Endodermal cell (in vitro differentiated cells): ENCODE data around the gene C14orf93. TPM values are rescaled to one million over a fixed set of nuclear protein-coding genes. Genes with fewer than 3 reads are reported as not detected.

Source experiments
- DNase-seq: peaks from one replicate; pipeline ENCODE4 v3.0.0-alpha.2; 2017
- H3K27ac ChIP-seq: 2 replicates; pipeline ENCODE4 v1.5.1; 2013; ENCODE audit warnings: mild to moderate bottlenecking, low read depth, low read length, moderate library complexity
- H3K27me3 ChIP-seq: 2 replicates; pipeline ENCODE4 v1.6.1; 2013; ENCODE audit warnings: mild to moderate bottlenecking, low read length, moderate library complexity; ENCODE audit not compliant: insufficient read depth, control insufficient read depth, poor library complexity, severe bottlenecking
- H3K36me3 ChIP-seq: 2 replicates; pipeline ENCODE4 v1.7.0; 2013; ENCODE audit warnings: mild to moderate bottlenecking, low read length, moderate library complexity; ENCODE audit not compliant: control insufficient read depth, insufficient read depth
- H3K4me1 ChIP-seq: one replicate; pipeline ENCODE4 v1.7.0; 2013; ENCODE audit warnings: low read length; ENCODE audit not compliant: control insufficient read depth, insufficient read depth
- H3K4me3 ChIP-seq: 2 replicates; pipeline ENCODE4 v1.5.1; 2013; ENCODE audit warnings: mild to moderate bottlenecking, low read length, moderate library complexity
- H3K9ac ChIP-seq: 2 replicates; pipeline ENCODE4 v1.6.1; 2013; ENCODE audit warnings: mild to moderate bottlenecking, low read length, moderate library complexity; ENCODE audit not compliant: poor library complexity, severe bottlenecking; ENCODE audit errors: extremely low read depth
- H3K9me3 ChIP-seq: 2 replicates; pipeline ENCODE4 v1.6.1; 2013; ENCODE audit warnings: mild to moderate bottlenecking, low read length, moderate library complexity; ENCODE audit not compliant: control insufficient read depth
- H3K27ac Mint-ChIP-seq: 2 replicates; pipeline ENCODE4 v1.8.0; 2020; ENCODE audit warnings: mixed read lengths
- H3K27me3 Mint-ChIP-seq: 2 replicates; pipeline ENCODE4 v1.8.0; 2021; ENCODE audit warnings: mild to moderate bottlenecking, mixed read lengths; ENCODE audit not compliant: insufficient read depth
- H3K36me3 Mint-ChIP-seq: 2 replicates; pipeline ENCODE4 v1.8.0; 2020; ENCODE audit warnings: low read depth, mixed read lengths
- H3K4me1 Mint-ChIP-seq: 2 replicates; pipeline ENCODE4 v1.8.0; 2020; ENCODE audit warnings: mixed read lengths
- H3K4me3 Mint-ChIP-seq: 2 replicates; pipeline ENCODE4 v1.8.0; 2020; ENCODE audit warnings: mild to moderate bottlenecking, moderate library complexity, mixed read lengths
- H3K9me3 Mint-ChIP-seq: 2 replicates; pipeline ENCODE4 v1.8.0; 2020; ENCODE audit warnings: mild to moderate bottlenecking, mixed read lengths
- CTCF ChIP-seq: fragments of 200-600 bp; sonication (generic); conservative IDR thresholded peaks from 2 replicates; pipeline ENCODE4 v1.5.0; 2021; ENCODE audit warnings: antibody characterized with exemption, mild to moderate bottlenecking
- WGBS, 2 experiments: methylation state at CpG; one replicate each; pipeline versions ENCODE4 v1.1.5 to v1.1.7; 2013; ENCODE audit warnings: missing lambda C conversion rate in 2 of 2, mixed read lengths in 1 of 2; ENCODE audit not compliant: insufficient coverage in 1 of 2, insufficient read length in 1 of 2; 5-methylcytosine and 5-hydroxymethylcytosine counted together
- total RNA-seq, 2 donors: library from RNA; stranded (reverse); fragmentation: NEBNext Ultra II Directional in 1 of 2; extraction: Animal tissue kit (Norgen Biotek cat#: 25700) in 1 of 2; gene quantifications; 2 replicates in 1 of 2; 3 replicates in 1 of 2; pipeline ENCODE4 v1.2.1, GENCODE V29; 2021

The C14orf93 gene
- total RNA-seq, 2 donors from 2014 or later: 7.0 to 9.4 TPM

GRCh38 chr14:23002592-23002991, 7.4 kb downstream of the C14orf93 start:
- H3K27ac Mint-ChIP-seq: no peak overlapping the region
- no peak overlapping the region for H3K9ac ChIP-seq
- no peaks in the 10 kb centered on the region for H3K36me3 Mint-ChIP-seq
- H3K4me3 Mint-ChIP-seq: no peak overlapping the region
- TF ChIP-seq CTCF: no peak
- 86 to 89% methylated on average over 1 to 3 of the region's 3 CpGs for WGBS, 2 experiments
- H3K27me3 ChIP-seq: no peaks in the 10 kb centered on the region
- H3K9me3 Mint-ChIP-seq: no peaks in the 10 kb centered on the region
- no peaks in the 10 kb centered on the region for H3K9me3 ChIP-seq
- H3K4me1 ChIP-seq: peaks cover 4% of the 10 kb centered on the region
- H3K27ac ChIP-seq: no peak overlapping the region
- no peak for DNase-seq
- H3K36me3 ChIP-seq: no peaks in the 10 kb centered on the region
- peaks cover 26% of the 10 kb centered on the region for H3K4me1 Mint-ChIP-seq
- no peaks in the 10 kb centered on the region for H3K27me3 Mint-ChIP-seq
- no peak overlapping the region for H3K4me3 ChIP-seq

- no peaks in the 10 kb centered on the region for H3K36me3 Mint-ChIP-seq
- Histone ChIP-seq H3K27me3 (no peaks in the 10 kb centered on the region), H3K4me3 (no peak overlapping the region), H3K9me3 (no peaks in the 10 kb centered on the region), H3K27ac (no peak overlapping the region), H3K9ac (no peak overlapping the region), H3K36me3 (no peaks in the 10 kb centered on the region), H3K4me1 (no peaks in the 10 kb centered on the region)
- H3K4me1 Mint-ChIP-seq: peaks cover 15% of the 10 kb centered on the region
- no peak overlapping the region for H3K27ac Mint-ChIP-seq
- no peaks in the 10 kb centered on the region for H3K27me3 Mint-ChIP-seq
- TF ChIP-seq CTCF: no peak
- no peaks in the 10 kb centered on the region for H3K9me3 Mint-ChIP-seq
- DNase-seq: no peak
- H3K4me3 Mint-ChIP-seq: no peak overlapping the region
- WGBS, 2 experiments: 97 to 100% methylated on average over 2 of the region's 2 CpGs
These were observed 9.1 kb downstream of the C14orf93 start for GRCh38 chr14:23000860-23001259.

DNA sequence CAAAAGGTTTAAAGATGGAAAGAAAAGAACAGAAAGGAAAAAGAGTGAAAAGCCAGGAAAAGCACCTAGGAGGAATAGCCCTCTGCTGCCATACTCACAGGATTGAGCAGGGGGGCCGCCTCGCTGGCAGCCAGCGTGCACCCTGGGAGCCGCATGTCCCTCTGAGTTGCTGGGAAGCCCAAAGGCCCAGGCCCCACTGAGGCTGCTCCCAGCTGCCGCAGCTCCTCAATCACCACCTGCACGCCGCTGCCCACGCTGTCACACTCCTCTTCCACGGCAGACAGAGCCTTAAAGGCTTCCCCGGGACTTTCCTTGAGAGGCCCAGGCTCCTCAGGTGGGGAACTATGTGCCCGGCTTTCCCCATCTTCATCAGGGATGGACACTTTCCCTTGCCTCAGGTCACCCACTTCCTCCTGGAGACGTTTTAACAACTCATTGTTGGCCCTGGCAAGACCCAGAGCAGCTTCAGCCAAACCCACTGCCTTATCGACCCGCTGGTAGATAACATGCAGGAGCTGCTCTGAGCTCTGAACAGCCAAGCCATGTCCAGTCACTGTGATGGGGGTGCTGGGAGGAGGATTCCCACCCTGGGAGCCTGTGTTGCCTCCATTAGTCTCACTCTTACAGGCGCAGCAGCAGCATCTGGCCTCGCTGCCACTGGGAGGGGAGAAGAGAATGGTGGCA, 11.5 kb downstream of the C14orf93 start:
- DNase-seq: no peak
- peaks cover 26% of the 10 kb centered on the region for H3K4me1 Mint-ChIP-seq
- peaks cover 11% of the 10 kb centered on the region for H3K4me1 ChIP-seq
- H3K36me3 ChIP-seq: no peaks in the 10 kb centered on the region
- no peaks in the 10 kb centered on the region for H3K36me3 Mint-ChIP-seq
- H3K9ac ChIP-seq: no peak overlapping the region
- H3K27ac ChIP-seq: no peak overlapping the region
- H3K27me3 Mint-ChIP-seq: no peaks in the 10 kb centered on the region
- no peak overlapping the region for H3K4me3 Mint-ChIP-seq
- no peaks in the 10 kb centered on the region for H3K27me3 ChIP-seq
- H3K4me3 ChIP-seq: no peak overlapping the region
- no peak overlapping the region for H3K27ac Mint-ChIP-seq
- H3K9me3 Mint-ChIP-seq: no peaks in the 10 kb centered on the region
- H3K9me3 ChIP-seq: no peaks in the 10 kb centered on the region
- TF ChIP-seq CTCF: no peak
- 91 to 94% methylated on average over 16 of the region's 16 CpGs for WGBS, 2 experiments
